ENCODE data around the gene PITPNM3.

- no peak for TF ChIP-seq POLR2A (IDR thresholded peaks at IDR 0.05; ENCODE audit: low read length)
- no peak for TF ChIP-seq GATA1 (IDR thresholded peaks at IDR 0.05; ENCODE audit: low read depth, low read length)
Measured at GRCh38 chr17:6439951-6440350, 116.4 kb downstream of the PITPNM3 start.
